Measurements from ENCODE around the gene APP.

APP gene

DNA sequence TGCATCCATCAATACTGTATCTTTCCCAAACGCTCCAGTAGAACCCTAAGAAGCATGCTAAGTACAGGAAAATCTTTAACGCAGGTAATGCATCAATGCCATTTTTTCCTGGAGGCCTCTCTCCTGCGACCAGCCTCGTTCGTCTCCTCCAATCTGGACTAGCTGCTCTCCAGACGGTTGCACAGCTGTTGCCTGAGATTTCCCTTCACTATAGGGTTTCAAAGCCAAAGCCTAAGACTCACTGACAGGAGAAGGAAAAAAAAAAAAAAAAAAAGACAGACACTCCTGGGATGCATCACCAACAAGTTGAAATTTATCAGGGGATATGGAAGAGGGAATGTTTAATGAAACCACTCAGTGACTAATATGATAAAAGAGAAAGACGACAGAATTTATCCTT, 93.0 kb downstream of the APP start:
- no peak for TF ChIP-seq REST (IDR thresholded peaks at IDR 0.05; ENCODE audit: low read depth)
- no peak for TF ChIP-seq CREB1 (IDR thresholded peaks at IDR 0.05; ENCODE audit: low read depth)
- no peak for TF ChIP-seq USF1 (IDR thresholded peaks at IDR 0.05)
- no peak for TF ChIP-seq TAF1 (IDR thresholded peaks at IDR 0.05; ENCODE audit: low read depth)
- TF ChIP-seq EGR1 (IDR thresholded peaks at IDR 0.05): no peak
- TF ChIP-seq NFIC (IDR thresholded peaks at IDR 0.05): no peak
- no peak for TF ChIP-seq YY1 (IDR thresholded peaks at IDR 0.05; ENCODE audit: low read depth)
- no peak for TF ChIP-seq TEAD4 (IDR thresholded peaks at IDR 0.05)
- TF ChIP-seq FOXM1 (IDR thresholded peaks at IDR 0.05; ENCODE audit: borderline replicate concordance, low read depth): no peak
- TF ChIP-seq TCF12 (IDR thresholded peaks at IDR 0.05; ENCODE audit: low read depth): no peak
- TF ChIP-seq, protein P1, sequence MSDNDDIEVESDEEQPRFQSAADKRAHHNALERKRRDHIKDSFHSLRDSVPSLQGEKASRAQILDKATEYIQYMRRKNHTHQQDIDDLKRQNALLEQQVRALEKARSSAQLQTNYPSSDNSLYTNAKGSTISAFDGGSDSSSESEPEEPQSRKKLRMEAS (IDR thresholded peaks at IDR 0.05): no peak
- no peak for TF ChIP-seq CEBPB (IDR thresholded peaks at IDR 0.05)
- no peak for TF ChIP-seq EP300 (IDR thresholded peaks at IDR 0.05; ENCODE audit: borderline replicate concordance)
- no peak for TF ChIP-seq RAD21 (IDR thresholded peaks at IDR 0.05; ENCODE audit: low read depth)
- TF ChIP-seq ZBTB7A (IDR thresholded peaks at IDR 0.05; ENCODE audit: low read depth): no peak

- no peak for TF ChIP-seq ZBTB7A (IDR thresholded peaks at IDR 0.05; ENCODE audit: low read depth)
- TF ChIP-seq EGR1 (IDR thresholded peaks at IDR 0.05): no peak
- TF ChIP-seq CREB1 (IDR thresholded peaks at IDR 0.05; ENCODE audit: low read depth): no peak
- TF ChIP-seq YY1 (IDR thresholded peaks at IDR 0.05; ENCODE audit: low read depth): no peak
- TF ChIP-seq TAF1 (IDR thresholded peaks at IDR 0.05; ENCODE audit: low read depth): no peak
- no peak for TF ChIP-seq NFIC (IDR thresholded peaks at IDR 0.05)
- TF ChIP-seq EP300 (IDR thresholded peaks at IDR 0.05; ENCODE audit: borderline replicate concordance): no peak
- no peak for TF ChIP-seq REST (IDR thresholded peaks at IDR 0.05; ENCODE audit: low read depth)
- no peak for TF ChIP-seq FOXM1 (IDR thresholded peaks at IDR 0.05; ENCODE audit: borderline replicate concordance, low read depth)
- no peak for TF ChIP-seq USF1 (IDR thresholded peaks at IDR 0.05)
- TF ChIP-seq RAD21 (IDR thresholded peaks at IDR 0.05; ENCODE audit: low read depth): no peak
- no peak for TF ChIP-seq TEAD4 (IDR thresholded peaks at IDR 0.05)
- TF ChIP-seq CEBPB (IDR thresholded peaks at IDR 0.05): no peak
Measured at GRCh38 chr21:26072666-26073615, 97.6 kb downstream of the APP start.

DNA sequence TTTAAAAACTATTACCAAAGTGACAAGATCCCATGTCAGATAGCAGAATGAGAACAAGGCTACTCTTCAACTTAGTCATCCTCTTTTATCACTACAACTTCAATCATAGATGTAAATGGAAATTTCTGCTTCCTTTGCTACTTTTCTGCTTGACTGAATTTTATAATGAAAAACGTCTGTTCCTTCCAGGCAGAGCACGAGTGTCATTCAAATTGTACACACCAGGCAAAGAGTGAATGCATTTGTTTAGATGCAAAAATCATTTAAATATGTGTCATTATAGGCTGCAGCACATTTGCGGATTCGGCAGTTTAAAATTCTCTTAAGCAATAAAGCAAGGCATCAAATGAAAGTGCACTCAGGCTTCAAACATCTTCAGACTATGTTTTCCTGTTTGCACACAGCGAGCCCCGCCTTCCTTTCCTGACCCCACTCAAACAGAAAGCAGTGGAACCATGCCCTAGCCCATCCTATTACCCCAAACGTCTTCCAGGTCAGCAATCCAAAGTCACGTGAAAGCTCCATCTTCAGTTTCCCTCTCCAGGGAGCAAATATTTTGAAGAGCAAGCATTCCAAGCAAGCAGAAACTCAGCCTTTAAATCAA, 99.6 kb downstream of the APP start:
- TF ChIP-seq CEBPB (IDR thresholded peaks at IDR 0.05) (no peak), NFIC (IDR thresholded peaks at IDR 0.05) (no peak), EGR1 (IDR thresholded peaks at IDR 0.05) (no peak), REST (IDR thresholded peaks at IDR 0.05; ENCODE audit: low read depth) (no peak), TCF12 (IDR thresholded peaks at IDR 0.05; ENCODE audit: low read depth) (no peak), USF1 (IDR thresholded peaks at IDR 0.05) (no peak)

DNA sequence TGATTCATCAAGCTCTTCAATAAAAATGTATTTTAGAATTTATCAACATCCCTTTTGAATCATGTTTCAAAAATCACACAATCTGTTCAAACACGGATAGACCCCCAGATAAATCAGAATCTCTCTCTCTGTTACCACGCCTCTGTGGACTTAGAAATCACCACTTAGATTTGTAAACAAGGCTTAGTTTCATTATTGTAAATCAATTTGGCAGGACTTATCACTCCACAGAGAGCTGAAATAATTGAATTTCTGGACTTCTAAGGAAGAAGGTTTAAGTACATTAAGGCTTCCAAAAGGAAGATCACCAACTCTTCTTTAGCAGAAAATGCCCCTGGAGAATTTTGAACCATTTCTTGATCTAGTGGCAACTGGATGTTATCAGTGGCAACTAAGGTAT, 100.4 kb downstream of the APP start:
- TF ChIP-seq, protein P1 (IDR thresholded peaks at IDR 0.05): no peak
- no peak for TF ChIP-seq NFIC (IDR thresholded peaks at IDR 0.05)
- TF ChIP-seq ZBTB7A (IDR thresholded peaks at IDR 0.05; ENCODE audit: low read depth): no peak
- no peak for TF ChIP-seq FOXM1 (IDR thresholded peaks at IDR 0.05; ENCODE audit: borderline replicate concordance, low read depth)
- TF ChIP-seq USF1 (IDR thresholded peaks at IDR 0.05): no peak
- TF ChIP-seq EP300 (IDR thresholded peaks at IDR 0.05; ENCODE audit: borderline replicate concordance): no peak
- no peak for TF ChIP-seq EGR1 (IDR thresholded peaks at IDR 0.05)
- no peak for TF ChIP-seq REST (IDR thresholded peaks at IDR 0.05; ENCODE audit: low read depth)
- no peak for TF ChIP-seq CEBPB (IDR thresholded peaks at IDR 0.05)
- no peak for TF ChIP-seq RAD21 (IDR thresholded peaks at IDR 0.05; ENCODE audit: low read depth)
- TF ChIP-seq TAF1 (IDR thresholded peaks at IDR 0.05; ENCODE audit: low read depth): no peak
- TF ChIP-seq TEAD4 (IDR thresholded peaks at IDR 0.05): no peak
- no peak for TF ChIP-seq CREB1 (IDR thresholded peaks at IDR 0.05; ENCODE audit: low read depth)

All from Ishikawa (cell line).